Body of pancreas (tissue), 4 donors: ENCODE results near the gene LY6G6F. TPM values are rescaled to one million over a fixed set of nuclear protein-coding genes. Genes with fewer than 3 reads are reported as not detected.

ENCODE experiments used
- ATAC-seq: fragments of 150-250 bp; one replicate; pipeline ENCODE4 v1.9.1; 2016
- DNase-seq, 4 donors: peaks; one replicate each; pipeline ENCODE4 v3.0.0-alpha.2; 2019
- H3K27ac ChIP-seq, 4 donors: fragments of 200-600 bp; sonication (generic); 1 replicate in 3 of 4; 2 replicates in 1 of 4; pipeline versions ENCODE4 v1.5.1 to v1.6.1; 2016 to 2019; ENCODE audit warnings: mild to moderate bottlenecking in 1 of 4, mixed read lengths in 1 of 4, moderate library complexity in 1 of 4
- H3K27me3 ChIP-seq, 2 donors: fragments of 200-600 bp; sonication (generic); one replicate each; pipeline ENCODE4 v1.6.0; 2016; ENCODE audit warnings: mild to moderate bottlenecking in 1 of 2
- H3K36me3 ChIP-seq, 2 donors: fragments of 200-600 bp; sonication (generic); replicated peaks in 1 of 2; 2 replicates each; pipeline ENCODE4 v1.5.1; 2016; ENCODE audit warnings: low read depth in 2 of 2; ENCODE audit not compliant: insufficient read depth in 1 of 2
- H3K4me1 ChIP-seq: fragments of 200-600 bp; sonication (generic); one replicate; pipeline ENCODE4 v1.6.0; 2016
- H3K4me3 ChIP-seq, 2 donors: fragments of 200-600 bp; sonication (generic); 1 replicate in 1 of 2; 2 replicates in 1 of 2; pipeline ENCODE4 v1.5.1; 2016 to 2019
- H3K9me3 ChIP-seq, 3 donors: fragments of 200-600 bp; sonication (generic); 1 replicate in 2 of 3; 2 replicates in 1 of 3; pipeline ENCODE4 v1.5.1; 2016
- POLR2A ChIP-seq, 3 donors: fragments of 450-650 bp; IDR thresholded peaks; one replicate each; pipeline ENCODE4 v1.6.1; 2016; ENCODE audit warnings: antibody characterized with exemption in 3 of 3, mild to moderate bottlenecking in 2 of 3
- WGBS, 2 donors: methylation state at CpG; one replicate each; pipeline ENCODE4 v1.1.5; 2017; 5-methylcytosine and 5-hydroxymethylcytosine counted together
- intact Hi-C: fragments of 100-400 bp; cut with DNase I; formaldehyde crosslinking; loops from one replicate; pipeline ENCODE4 v1.15.1; 2023
- total RNA-seq, 2 donors: library from RNA; depleted of rRNA; stranded (reverse); fragments of >200 nt; gene quantifications; one replicate each; pipeline ENCODE4 v1.1.0, GENCODE V29; 2016
- TF ChIP-seq, protein P1 (sequence below), 7 experiments: fragments of 450-650 bp in 4 of 7; fragments of 200-600 bp in 3 of 7; sonication (generic) in 3 of 7; IDR thresholded peaks; one replicate each; pipeline ENCODE4 v1.5.1; 2016 to 2019; ENCODE audit warnings: antibody characterized with exemption in 7 of 7

Gene LY6G6F
- total RNA-seq, 2 donors from 2014 or later: not detected

- ATAC-seq (no peak), DNase-seq (no peak)
- Histone ChIP-seq H3K9me3 (no peaks in the 10 kb centered on the region), H3K27ac (peak overlapping the region in 1 of 4 donors; percentile 93), H3K4me1 (peaks cover 46% of the 10 kb centered on the region), H3K4me3 (no peak overlapping the region), H3K36me3 (peaks cover 9 to 14% of the 10 kb centered on the region in 2 donors), H3K27me3 (no peaks in the 10 kb centered on the region)
- WGBS, 2 donors: 76 to 89% methylated on average over 10 to 11 of the region's 11 CpGs
- no peak for TF ChIP-seq POLR2A (IDR thresholded peaks at IDR 0.05)
- TF ChIP-seq, protein P1, sequence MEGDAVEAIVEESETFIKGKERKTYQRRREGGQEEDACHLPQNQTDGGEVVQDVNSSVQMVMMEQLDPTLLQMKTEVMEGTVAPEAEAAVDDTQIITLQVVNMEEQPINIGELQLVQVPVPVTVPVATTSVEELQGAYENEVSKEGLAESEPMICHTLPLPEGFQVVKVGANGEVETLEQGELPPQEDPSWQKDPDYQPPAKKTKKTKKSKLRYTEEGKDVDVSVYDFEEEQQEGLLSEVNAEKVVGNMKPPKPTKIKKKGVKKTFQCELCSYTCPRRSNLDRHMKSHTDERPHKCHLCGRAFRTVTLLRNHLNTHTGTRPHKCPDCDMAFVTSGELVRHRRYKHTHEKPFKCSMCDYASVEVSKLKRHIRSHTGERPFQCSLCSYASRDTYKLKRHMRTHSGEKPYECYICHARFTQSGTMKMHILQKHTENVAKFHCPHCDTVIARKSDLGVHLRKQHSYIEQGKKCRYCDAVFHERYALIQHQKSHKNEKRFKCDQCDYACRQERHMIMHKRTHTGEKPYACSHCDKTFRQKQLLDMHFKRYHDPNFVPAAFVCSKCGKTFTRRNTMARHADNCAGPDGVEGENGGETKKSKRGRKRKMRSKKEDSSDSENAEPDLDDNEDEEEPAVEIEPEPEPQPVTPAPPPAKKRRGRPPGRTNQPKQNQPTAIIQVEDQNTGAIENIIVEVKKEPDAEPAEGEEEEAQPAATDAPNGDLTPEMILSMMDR (IDR thresholded peaks at IDR 0.05): no peak
- intact Hi-C loops: no loop called here
Measured at GRCh38 chr6:31730631-31731086, 24.0 kb downstream of the LY6G6F start.

- ATAC-seq (no peak), DNase-seq (no peak)
- 47 to 61% methylated on average over 3 of the region's 3 CpGs for WGBS, 2 donors
- intact Hi-C loops: no loop called here
- Histone ChIP-seq H3K4me1 (peaks cover 53% of the 10 kb centered on the region), H3K9me3 (no peaks in the 10 kb centered on the region), H3K27ac (no peak overlapping the region), H3K36me3 (peaks cover 9 to 14% of the 10 kb centered on the region in 2 donors), H3K27me3 (no peaks in the 10 kb centered on the region), H3K4me3 (no peak overlapping the region)
- TF ChIP-seq POLR2A (IDR thresholded peaks at IDR 0.05): no peak
- TF ChIP-seq, protein P1 (IDR thresholded peaks at IDR 0.05): no peak
Measured at GRCh38 chr6:31732029-31732428, 25.4 kb downstream of the LY6G6F start.

GRCh38 chr6:31733734-31734133, 27.1 kb downstream of the LY6G6F start:
- Histone ChIP-seq H3K36me3 (peaks cover 9 to 14% of the 10 kb centered on the region in 2 donors), H3K27ac (peak overlapping the region in 1 of 4 donors; percentile 91), H3K4me1 (peaks cover 63% of the 10 kb centered on the region), H3K27me3 (no peaks in the 10 kb centered on the region), H3K4me3 (no peak overlapping the region), H3K9me3 (no peaks in the 10 kb centered on the region)
- ATAC-seq (no peak), DNase-seq (no peak)
- WGBS, 2 donors: 81 to 82% methylated on average over 4 of the region's 4 CpGs
- no peak for TF ChIP-seq POLR2A (IDR thresholded peaks at IDR 0.05)
- TF ChIP-seq, protein P1 (IDR thresholded peaks at IDR 0.05): no peak
- intact Hi-C loops: no loop called here

DNA sequence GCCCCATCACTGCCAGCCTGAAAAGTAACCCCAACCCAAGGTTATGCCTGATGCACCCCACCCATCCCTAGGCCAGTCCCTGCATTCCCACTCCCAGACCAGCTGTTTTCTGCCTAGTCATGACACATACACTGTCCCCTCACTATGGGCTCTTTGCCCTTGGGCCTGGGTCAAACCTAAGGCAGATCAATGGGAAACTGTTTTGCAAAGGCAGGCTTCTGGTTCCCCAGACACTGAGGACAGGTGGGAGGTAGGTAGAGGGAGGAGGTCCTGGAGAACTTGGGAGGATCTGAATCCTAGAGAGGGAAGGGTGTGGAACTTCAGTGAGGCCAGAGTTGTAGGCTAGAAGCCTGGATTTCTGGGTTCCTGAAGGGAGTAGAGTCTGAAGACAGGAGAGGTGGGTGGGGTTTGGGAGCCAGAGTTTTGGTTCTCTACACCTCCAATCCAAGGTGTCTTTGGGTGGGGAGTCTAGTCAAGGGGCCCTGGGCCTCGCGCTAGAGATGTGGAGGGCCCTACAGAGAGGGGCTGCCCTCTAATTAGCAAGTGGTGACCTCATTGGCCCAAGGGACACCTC, 27.7 kb downstream of the LY6G6F start:
- TF ChIP-seq, protein P1 (IDR thresholded peaks at IDR 0.05): no peak
- TF ChIP-seq POLR2A (IDR thresholded peaks at IDR 0.05): no peak
- intact Hi-C loops: no loop called here
- ATAC-seq: no peak
- H3K36me3 ChIP-seq: peaks cover 9 to 14% of the 10 kb centered on the region in 2 donors
- DNase-seq: no peak
- WGBS, 2 donors: 59 to 81% methylated on average over 2 of the region's 2 CpGs
- no peak overlapping the region for H3K4me3 ChIP-seq
- H3K9me3 ChIP-seq: no peaks in the 10 kb centered on the region
- no peaks in the 10 kb centered on the region for H3K27me3 ChIP-seq
- peak overlapping the region; percentile 86 to 93 (median 90) for H3K27ac ChIP-seq
- peaks cover 62% of the 10 kb centered on the region for H3K4me1 ChIP-seq
